Measurements from ENCODE around the gene NR3C2. TPM values are rescaled to one million over a fixed set of nuclear protein-coding genes. Genes with fewer than 3 reads are reported as not detected.

Gene NR3C2
- total and polyA plus RNA-seq, 4 donors = 2.8 to 43.9 (median 11.5) TPM

DNA sequence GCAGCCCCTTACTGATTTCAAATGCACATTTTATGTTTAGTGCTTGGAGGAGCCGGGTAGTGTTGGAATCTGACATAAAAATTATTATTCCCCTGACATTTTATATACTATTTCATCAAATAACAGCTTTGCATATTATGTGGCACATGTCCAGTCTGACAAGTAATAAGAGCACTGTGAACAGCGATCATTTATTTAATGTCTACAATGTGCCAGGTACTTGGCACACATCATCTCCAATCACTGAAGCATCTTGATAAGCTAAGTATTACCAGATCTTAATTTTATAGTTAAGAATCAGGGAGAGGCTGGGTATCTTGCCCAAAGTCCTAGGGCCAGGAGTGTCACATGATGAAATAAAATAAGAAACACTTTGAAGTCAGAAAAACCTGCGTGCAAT lies 197.2 kb downstream of the NR3C2 start:
- Histone ChIP-seq H3K9me3 (ENCODE audit: control insufficient read depth in 4 of 4, insufficient read depth in 3 of 4, low read length in 3 of 4) (no peaks in the 10 kb centered on the region), H3K4me1 (ENCODE audit: control insufficient read depth in 5 of 5, insufficient read depth in 5 of 5, low read length in 5 of 5) (peaks cover 0 to 6% (median 0%) of the 10 kb centered on the region in 5 donors), H3K27me3 (ENCODE audit: control insufficient read depth in 3 of 3, insufficient read depth in 3 of 3, low read length in 2 of 3) (peaks cover 0 to 4% (median 0%) of the 10 kb centered on the region in 3 donors), H3K4me3 (no peak overlapping the region), H3K36me3 (ENCODE audit: control insufficient read depth in 4 of 4, insufficient read depth in 4 of 4, low read length in 4 of 4) (no peaks in the 10 kb centered on the region), H3K27ac (ENCODE audit: low read depth in 1 of 2, low read length in 1 of 2) (no peak overlapping the region), H3K9ac (ENCODE audit: insufficient read depth in 1 of 2, low read length in 2 of 2) (no peak overlapping the region)
- 71 to 82% methylated on average over 3 of the region's 3 CpGs for WGBS, 2 donors
- TF ChIP-seq, protein P1, sequence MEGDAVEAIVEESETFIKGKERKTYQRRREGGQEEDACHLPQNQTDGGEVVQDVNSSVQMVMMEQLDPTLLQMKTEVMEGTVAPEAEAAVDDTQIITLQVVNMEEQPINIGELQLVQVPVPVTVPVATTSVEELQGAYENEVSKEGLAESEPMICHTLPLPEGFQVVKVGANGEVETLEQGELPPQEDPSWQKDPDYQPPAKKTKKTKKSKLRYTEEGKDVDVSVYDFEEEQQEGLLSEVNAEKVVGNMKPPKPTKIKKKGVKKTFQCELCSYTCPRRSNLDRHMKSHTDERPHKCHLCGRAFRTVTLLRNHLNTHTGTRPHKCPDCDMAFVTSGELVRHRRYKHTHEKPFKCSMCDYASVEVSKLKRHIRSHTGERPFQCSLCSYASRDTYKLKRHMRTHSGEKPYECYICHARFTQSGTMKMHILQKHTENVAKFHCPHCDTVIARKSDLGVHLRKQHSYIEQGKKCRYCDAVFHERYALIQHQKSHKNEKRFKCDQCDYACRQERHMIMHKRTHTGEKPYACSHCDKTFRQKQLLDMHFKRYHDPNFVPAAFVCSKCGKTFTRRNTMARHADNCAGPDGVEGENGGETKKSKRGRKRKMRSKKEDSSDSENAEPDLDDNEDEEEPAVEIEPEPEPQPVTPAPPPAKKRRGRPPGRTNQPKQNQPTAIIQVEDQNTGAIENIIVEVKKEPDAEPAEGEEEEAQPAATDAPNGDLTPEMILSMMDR (IDR thresholded peaks at IDR 0.05; ENCODE audit: control extremely low read depth, extremely low read depth) = no peak
- no peak for DNase-seq
- no peak for ATAC-seq (ENCODE audit: insufficient read depth, low FRiP score)

DNA sequence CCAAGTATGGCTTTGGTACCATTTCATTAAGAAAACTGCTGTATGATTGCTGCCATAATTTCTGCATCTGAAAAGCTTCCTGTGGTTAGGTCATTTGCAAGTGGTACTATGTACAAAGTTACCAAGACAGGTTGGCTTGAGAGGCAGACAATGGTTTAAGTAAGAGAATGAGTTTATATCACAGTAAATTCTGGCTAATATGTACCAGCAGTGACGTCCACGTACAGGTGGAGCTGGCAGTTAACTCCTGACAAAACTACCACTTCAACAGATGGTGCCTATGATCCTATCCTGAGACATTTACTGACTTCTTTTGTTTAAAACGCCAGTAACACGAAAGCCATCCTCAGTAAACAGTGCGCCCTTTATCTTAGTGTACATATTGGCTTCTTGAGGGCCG lies 198.4 kb downstream of the NR3C2 start:
- Histone ChIP-seq H3K4me3 (no peak overlapping the region), H3K9me3 (ENCODE audit: control insufficient read depth in 4 of 4, insufficient read depth in 3 of 4, low read length in 3 of 4) (no peaks in the 10 kb centered on the region), H3K4me1 (ENCODE audit: control insufficient read depth in 5 of 5, insufficient read depth in 5 of 5, low read length in 5 of 5) (peaks cover 0 to 16% (median 4%) of the 10 kb centered on the region in 5 donors), H3K27ac (ENCODE audit: low read depth in 1 of 2, low read length in 1 of 2) (no peak overlapping the region), H3K9ac (ENCODE audit: insufficient read depth in 1 of 2, low read length in 2 of 2) (no peak overlapping the region), H3K36me3 (ENCODE audit: control insufficient read depth in 4 of 4, insufficient read depth in 4 of 4, low read length in 4 of 4) (no peaks in the 10 kb centered on the region), H3K27me3 (ENCODE audit: control insufficient read depth in 3 of 3, insufficient read depth in 3 of 3, low read length in 2 of 3) (peaks cover 0 to 4% (median 0%) of the 10 kb centered on the region in 3 donors)
- TF ChIP-seq, protein P1 (IDR thresholded peaks at IDR 0.05; ENCODE audit: control extremely low read depth, extremely low read depth) = no peak
- DNase-seq (no peak), ATAC-seq (ENCODE audit: insufficient read depth, low FRiP score) (no peak)
- WGBS, 2 donors = 70 to 86% methylated on average over 6 of the region's 6 CpGs

DNA sequence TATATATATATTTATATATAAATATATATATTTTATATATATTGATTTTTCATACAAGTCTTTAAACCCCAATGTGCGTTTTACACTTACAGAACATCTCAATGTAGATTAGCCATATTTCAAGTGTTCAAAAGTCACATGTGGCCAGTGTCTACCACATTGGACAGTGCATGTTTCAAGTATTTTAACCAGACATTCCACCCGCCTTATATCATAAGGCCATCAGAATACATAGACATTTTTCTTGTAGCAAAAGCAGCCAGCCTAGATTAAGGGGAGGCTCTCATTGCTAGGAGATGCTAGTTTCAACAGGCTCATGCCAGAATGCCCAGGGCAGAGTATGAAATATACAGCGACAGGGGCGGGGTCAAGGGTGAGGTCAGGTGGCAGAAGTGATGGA lies 202.0 kb downstream of the NR3C2 start:
- Histone ChIP-seq H3K4me1 (ENCODE audit: control insufficient read depth in 5 of 5, insufficient read depth in 5 of 5, low read length in 5 of 5) (peaks cover 0 to 21% (median 4%) of the 10 kb centered on the region in 5 donors), H3K9me3 (ENCODE audit: control insufficient read depth in 4 of 4, insufficient read depth in 3 of 4, low read length in 3 of 4) (no peaks in the 10 kb centered on the region), H3K36me3 (ENCODE audit: control insufficient read depth in 4 of 4, insufficient read depth in 4 of 4, low read length in 4 of 4) (no peaks in the 10 kb centered on the region), H3K9ac (ENCODE audit: insufficient read depth in 1 of 2, low read length in 2 of 2) (no peak overlapping the region), H3K4me3 (no peak overlapping the region), H3K27ac (ENCODE audit: low read depth in 1 of 2, low read length in 1 of 2) (no peak overlapping the region), H3K27me3 (ENCODE audit: control insufficient read depth in 3 of 3, insufficient read depth in 3 of 3, low read length in 2 of 3) (peaks cover 0 to 4% (median 0%) of the 10 kb centered on the region in 3 donors)
- no peak for DNase-seq
- ATAC-seq (ENCODE audit: insufficient read depth, low FRiP score) = no peak
- WGBS, 2 donors = 93 to 96% methylated on average over 4 of the region's 4 CpGs
- TF ChIP-seq, protein P1 (IDR thresholded peaks at IDR 0.05; ENCODE audit: control extremely low read depth, extremely low read depth) = no peak

DNA sequence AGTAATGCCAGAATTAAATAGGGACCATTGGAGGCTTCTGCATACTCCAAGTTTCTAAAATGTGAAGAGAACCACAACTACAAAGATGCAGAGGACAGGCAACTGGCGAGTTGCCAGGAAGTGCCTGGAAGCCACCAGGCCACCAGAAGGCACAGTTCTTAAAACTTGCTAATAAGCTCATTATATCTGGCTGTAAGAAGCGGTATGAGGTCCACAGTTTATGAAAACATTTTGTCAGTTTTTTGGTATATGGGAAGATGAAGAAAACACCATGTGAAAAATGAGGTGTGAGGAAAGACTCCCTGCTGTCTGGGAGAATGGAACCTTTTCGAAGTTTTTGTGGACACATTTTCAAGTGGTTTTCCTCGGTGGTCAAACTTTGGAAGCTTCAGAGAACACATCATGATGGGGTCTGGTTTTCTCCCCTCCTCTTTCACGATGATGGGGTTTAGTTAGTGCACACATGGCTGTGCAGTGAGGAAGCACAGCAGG lies 202.7 kb downstream of the NR3C2 start:
- Histone ChIP-seq H3K9ac (ENCODE audit: insufficient read depth in 1 of 2, low read length in 2 of 2) (no peak overlapping the region), H3K4me1 (ENCODE audit: control insufficient read depth in 5 of 5, insufficient read depth in 5 of 5, low read length in 5 of 5) (peaks cover 0 to 16% (median 4%) of the 10 kb centered on the region in 5 donors), H3K4me3 (no peak overlapping the region), H3K9me3 (ENCODE audit: control insufficient read depth in 4 of 4, insufficient read depth in 3 of 4, low read length in 3 of 4) (no peaks in the 10 kb centered on the region), H3K27ac (ENCODE audit: low read depth in 1 of 2, low read length in 1 of 2) (no peak overlapping the region), H3K27me3 (ENCODE audit: control insufficient read depth in 3 of 3, insufficient read depth in 3 of 3, low read length in 2 of 3) (peaks cover 0 to 4% (median 0%) of the 10 kb centered on the region in 3 donors), H3K36me3 (ENCODE audit: control insufficient read depth in 4 of 4, insufficient read depth in 4 of 4, low read length in 4 of 4) (no peaks in the 10 kb centered on the region)
- ATAC-seq (ENCODE audit: insufficient read depth, low FRiP score) = no peak
- TF ChIP-seq, protein P1 (IDR thresholded peaks at IDR 0.05; ENCODE audit: control extremely low read depth, extremely low read depth) = no peak
- peak; percentile 41 to 79 (median 73) for DNase-seq
- 75% methylated on average over 5 of the region's 5 CpGs for WGBS, 2 donors

Data from lung (tissue), 12 donors.